OCI-LY3 (cell line): ENCODE results near the gene EXOSC10.

Source experiments
- EZH2phosphoT487 ChIP-seq: fragments of 200-600 bp; shearing (Covaris generic); IDR thresholded peaks from 2 replicates; pipeline ENCODE4 v1.6.1; 2018; ENCODE audit warnings: antibody characterized with exemption, mixed run types, low read depth
- TF ChIP-seq, protein P1 (sequence below): fragments of 200-600, 300-600 bp; sonication (generic); IDR thresholded peaks from 2 replicates; pipeline ENCODE4 v1.5.1; 2014; ENCODE audit warnings: antibody characterized with exemption, low read length, low read depth

DNA sequence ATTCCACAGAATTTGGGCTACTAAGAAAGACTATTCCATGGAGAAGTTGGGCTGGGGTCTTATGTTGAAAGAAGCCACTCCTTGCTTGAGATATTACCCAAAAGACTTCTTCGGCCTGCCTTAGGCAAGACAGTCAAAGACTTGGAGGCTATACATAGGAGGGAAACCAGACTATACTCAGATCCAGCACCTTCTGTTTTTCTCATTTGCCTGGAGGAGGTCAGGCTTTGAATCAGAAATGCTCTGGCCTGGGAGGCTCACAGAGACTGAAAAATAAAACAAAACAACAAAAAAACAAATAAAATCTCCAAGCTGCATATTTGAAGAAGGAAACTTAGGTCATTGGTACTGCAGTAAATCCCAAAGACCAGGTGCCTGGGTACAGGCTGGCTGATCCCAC, 38.4 kb upstream of the EXOSC10 start:
- TF ChIP-seq, protein P1, sequence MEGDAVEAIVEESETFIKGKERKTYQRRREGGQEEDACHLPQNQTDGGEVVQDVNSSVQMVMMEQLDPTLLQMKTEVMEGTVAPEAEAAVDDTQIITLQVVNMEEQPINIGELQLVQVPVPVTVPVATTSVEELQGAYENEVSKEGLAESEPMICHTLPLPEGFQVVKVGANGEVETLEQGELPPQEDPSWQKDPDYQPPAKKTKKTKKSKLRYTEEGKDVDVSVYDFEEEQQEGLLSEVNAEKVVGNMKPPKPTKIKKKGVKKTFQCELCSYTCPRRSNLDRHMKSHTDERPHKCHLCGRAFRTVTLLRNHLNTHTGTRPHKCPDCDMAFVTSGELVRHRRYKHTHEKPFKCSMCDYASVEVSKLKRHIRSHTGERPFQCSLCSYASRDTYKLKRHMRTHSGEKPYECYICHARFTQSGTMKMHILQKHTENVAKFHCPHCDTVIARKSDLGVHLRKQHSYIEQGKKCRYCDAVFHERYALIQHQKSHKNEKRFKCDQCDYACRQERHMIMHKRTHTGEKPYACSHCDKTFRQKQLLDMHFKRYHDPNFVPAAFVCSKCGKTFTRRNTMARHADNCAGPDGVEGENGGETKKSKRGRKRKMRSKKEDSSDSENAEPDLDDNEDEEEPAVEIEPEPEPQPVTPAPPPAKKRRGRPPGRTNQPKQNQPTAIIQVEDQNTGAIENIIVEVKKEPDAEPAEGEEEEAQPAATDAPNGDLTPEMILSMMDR, result no peak
- TF ChIP-seq EZH2phosphoT487, result no peak
